Measurements from ENCODE around the gene AIFM3. TPM values are rescaled to one million over a fixed set of nuclear protein-coding genes. Genes with fewer than 3 reads are reported as not detected.

AIFM3 gene
- total and polyA plus RNA-seq, 2 of the 13 experiments (the other 11 are each of a cell fraction or from before 2014, with no cell fraction given): 9.0 to 15.3 TPM

- TF ChIP-seq SP4 (CRISPR knock-in tag; IDR thresholded peaks at IDR 0.05) (peak; percentile 70), FOXK1 (CRISPR knock-in tag; IDR thresholded peaks at IDR 0.05; ENCODE audit: borderline replicate concordance, low read depth) (no peak), MAZ (IDR thresholded peaks at IDR 0.05; ENCODE audit: borderline replicate concordance, low read depth, low read length) (no peak), MAZ (CRISPR knock-in tag; IDR thresholded peaks at IDR 0.05; ENCODE audit: low read depth) (peak; percentile 45; the same call in 1 of the 2 replicates), TCF7 (IDR thresholded peaks at IDR 0.05; ENCODE audit: low read depth) (no peak), KLF6 (CRISPR knock-in tag; IDR thresholded peaks at IDR 0.05) (no peak), PATZ1 (CRISPR knock-in tag; IDR thresholded peaks at IDR 0.05) (peak; percentile 67; the same call in 1 of the 2 replicates), NFIB (CRISPR knock-in tag; IDR thresholded peaks at IDR 0.05; ENCODE audit: borderline replicate concordance) (no peak), SRF (IDR thresholded peaks at IDR 0.05; ENCODE audit: low read depth, low read length) (no peak), ZBTB25 (CRISPR knock-in tag; IDR thresholded peaks at IDR 0.05) (no peak), ZFP36L1 (CRISPR knock-in tag; IDR thresholded peaks at IDR 0.05) (no peak), MBNL3 (CRISPR knock-in tag; conservative IDR thresholded peaks at IDR 0.05) (no peak), THAP11 (CRISPR knock-in tag; IDR thresholded peaks at IDR 0.05) (0 out of 2 replicates have a peak, but pooled peaks have one; percentile 45), RBM22 (optimal IDR thresholded peaks at IDR 0.05; ENCODE audit: low read length) (no peak), MAFK (conservative IDR thresholded peaks at IDR 0.05 in 1 of 2, IDR thresholded peaks at IDR 0.05 in 1 of 2; ENCODE audit: low read length in 2 of 2) (no peak), BRCA1 (CRISPR knock-in tag; IDR thresholded peaks at IDR 0.05) (no peak), ZBTB40 (IDR thresholded peaks at IDR 0.05) (no peak), ZBTB40 (CRISPR knock-in tag; IDR thresholded peaks at IDR 0.05) (0 out of 2 replicates have a peak, but pooled peaks have one; percentile 13)
These were observed 3.6 kb upstream of the AIFM3 start (continued) for GRCh38 chr22:20963201-20964052.
